ENCODE measurements around the gene MBD3L2B.
"Not testable (repeated sequence)": the region's sequence is repeated elsewhere in the genome, so short reads cannot be mapped to it uniquely, and the experiment has no call there.

The MBD3L2B gene

GRCh38 chr19:7021331-7021730 lies at the start of gene MBD3L2B:
TSS of gene MBD3L2B (minus strand) at chr19:7021431. CDS start at chr19:7021397, 34 bp downstream.
- not testable (repeated sequence) for H3K36me3 ChIP-seq; DNase-seq; H3K27me3 ChIP-seq (ENCODE audit: insufficient read depth, low read depth, severe bottlenecking); H3K27ac ChIP-seq; H3K9me3 ChIP-seq (ENCODE audit: severe bottlenecking); H3K4me3 ChIP-seq (ENCODE audit: low read depth, low read length)

- H3K9me3 ChIP-seq (ENCODE audit: severe bottlenecking), result no peaks in the 10 kb centered on the region
Observed at GRCh38 chr19:7069904-7070226, 48.6 kb upstream of the MBD3L2B start.

GRCh38 chr19:7069042-7069903 lies 48.0 kb upstream of the MBD3L2B start, which contains the start of gene ZNF557:
TSS of gene ZNF557 (plus strand) at chr19:7069703. CDS start at chr19:7075075, 5,372 bp downstream.
- Histone ChIP-seq H3K36me3 (peaks cover 18% of the 10 kb centered on the region), H3K27ac (peak within 1 kb of the TSS; percentile 85), H3K27me3 (ENCODE audit: insufficient read depth, low read depth, severe bottlenecking) (no peaks in the 10 kb centered on the region), H3K9me3 (ENCODE audit: severe bottlenecking) (no peaks in the 10 kb centered on the region), H3K4me3 (ENCODE audit: low read depth, low read length) (peak within 1 kb of the TSS; percentile 78)
- TF ChIP-seq CTCF (IDR thresholded peaks at IDR 0.05; ENCODE audit: low read depth, low read length), result no peak
- DNase-seq, result peak; percentile 99

More at GRCh38 chr19:7069904-7070226, 48.6 kb upstream of the MBD3L2B start:
- peak overlapping the region; percentile 78 for H3K4me3 ChIP-seq (ENCODE audit: low read depth, low read length)
- no peak for TF ChIP-seq CTCF (IDR thresholded peaks at IDR 0.05; ENCODE audit: low read depth, low read length)
- peaks cover 18% of the 10 kb centered on the region for H3K36me3 ChIP-seq
- no peak for DNase-seq
- H3K27ac ChIP-seq, result peak overlapping the region; percentile 85
- no peaks in the 10 kb centered on the region for H3K27me3 ChIP-seq (ENCODE audit: insufficient read depth, low read depth, severe bottlenecking)

GRCh38 chr19:7068599-7068998 lies 47.4 kb upstream of the MBD3L2B start:
- DNase-seq, result no peak
- H3K9me3 ChIP-seq (ENCODE audit: severe bottlenecking), result peaks cover under 1% of the 10 kb centered on the region
- H3K36me3 ChIP-seq, result peaks cover 17% of the 10 kb centered on the region
- no peaks in the 10 kb centered on the region for H3K27me3 ChIP-seq (ENCODE audit: insufficient read depth, low read depth, severe bottlenecking)
- no peak for TF ChIP-seq CTCF (IDR thresholded peaks at IDR 0.05; ENCODE audit: low read depth, low read length)
- no peak overlapping the region for H3K27ac ChIP-seq
- H3K4me3 ChIP-seq (ENCODE audit: low read depth, low read length), result peak overlapping the region; percentile 8; the same call in 1 of the 2 replicates

- TF ChIP-seq CTCF (IDR thresholded peaks at IDR 0.05; ENCODE audit: low read depth, low read length), result no peak
- Histone ChIP-seq H3K27ac (no peak overlapping the region), H3K36me3 (peaks cover 14% of the 10 kb centered on the region), H3K27me3 (ENCODE audit: insufficient read depth, low read depth, severe bottlenecking) (no peaks in the 10 kb centered on the region), H3K9me3 (ENCODE audit: severe bottlenecking) (peaks cover 3% of the 10 kb centered on the region), H3K4me3 (ENCODE audit: low read depth, low read length) (no peak overlapping the region)
- no peak for DNase-seq
Observed at GRCh38 chr19:7067716-7068115, 46.5 kb upstream of the MBD3L2B start.

GRCh38 chr19:7067122-7067521 lies 45.9 kb upstream of the MBD3L2B start:
- not testable (repeated sequence) for H3K27ac ChIP-seq; H3K4me3 ChIP-seq (ENCODE audit: low read depth, low read length); H3K27me3 ChIP-seq (ENCODE audit: insufficient read depth, low read depth, severe bottlenecking); H3K9me3 ChIP-seq (ENCODE audit: severe bottlenecking); H3K36me3 ChIP-seq
- peak; percentile 72 for DNase-seq
- peak; percentile 67 for TF ChIP-seq CTCF (IDR thresholded peaks at IDR 0.05; ENCODE audit: low read depth, low read length)

Measured in WERI-Rb-1 (cell line).